Omental fat pad (tissue), 4 donors: Measurements from ENCODE around the gene SLC9A3. TPM values are rescaled to one million over a fixed set of nuclear protein-coding genes. Genes with fewer than 3 reads are reported as not detected.

Experiments
- ATAC-seq: fragments of 150-250 bp; one replicate; pipeline ENCODE4 v1.9.1; 2016; ENCODE audit warnings: mild to moderate bottlenecking, moderate library complexity; ENCODE audit not compliant: low FRiP score
- DNase-seq: peaks from one replicate; pipeline ENCODE4 v3.0.0-alpha.2; 2019; ENCODE audit warnings: low spot score
- total RNA-seq, 4 donors: library from RNA; depleted of rRNA; stranded (reverse); fragments of >200 nt; gene quantifications; one replicate each; pipeline ENCODE4 v1.1.0, GENCODE V29; 2016
- TF ChIP-seq, protein P1 (sequence below), 3 donors: fragments of 450-650 bp; IDR thresholded peaks; one replicate each; pipeline ENCODE4 v1.5.1; 2016 to 2017; ENCODE audit warnings: antibody characterized with exemption in 3 of 3, mild to moderate bottlenecking in 3 of 3, moderate library complexity in 2 of 3

Gene SLC9A3
- total RNA-seq, 4 donors from 2014 or later, result 1.0 to 4.3 (median 1.7) TPM

DNA sequence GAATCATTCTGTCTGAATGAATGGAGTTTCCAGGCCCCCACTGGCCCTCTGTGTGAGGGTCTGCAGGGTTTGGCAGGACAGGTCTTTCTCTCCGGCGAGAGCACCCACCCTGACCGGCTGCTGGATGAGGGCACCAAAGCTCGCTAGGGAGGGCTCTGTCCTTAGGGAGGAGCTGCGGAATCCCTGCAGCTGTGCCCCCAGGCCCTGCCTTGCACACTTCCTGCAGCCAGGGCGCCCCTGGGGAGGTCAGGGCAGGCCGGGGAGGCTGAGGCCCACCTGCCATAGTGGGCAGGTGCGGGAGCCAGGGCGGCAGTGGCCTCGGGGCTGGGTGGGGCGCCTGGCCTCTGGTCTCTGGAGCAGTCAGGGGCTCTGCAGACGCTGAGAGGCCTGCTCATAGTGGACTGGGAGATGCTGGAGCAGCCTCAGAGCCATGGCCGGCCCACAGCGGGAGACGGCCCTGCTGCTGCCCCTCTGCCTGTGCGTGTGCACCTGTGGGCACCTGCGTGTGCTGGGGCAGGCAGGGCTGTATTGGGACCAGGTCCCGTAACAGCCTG, 45.2 kb downstream of the SLC9A3 start:
- TF ChIP-seq, protein P1, sequence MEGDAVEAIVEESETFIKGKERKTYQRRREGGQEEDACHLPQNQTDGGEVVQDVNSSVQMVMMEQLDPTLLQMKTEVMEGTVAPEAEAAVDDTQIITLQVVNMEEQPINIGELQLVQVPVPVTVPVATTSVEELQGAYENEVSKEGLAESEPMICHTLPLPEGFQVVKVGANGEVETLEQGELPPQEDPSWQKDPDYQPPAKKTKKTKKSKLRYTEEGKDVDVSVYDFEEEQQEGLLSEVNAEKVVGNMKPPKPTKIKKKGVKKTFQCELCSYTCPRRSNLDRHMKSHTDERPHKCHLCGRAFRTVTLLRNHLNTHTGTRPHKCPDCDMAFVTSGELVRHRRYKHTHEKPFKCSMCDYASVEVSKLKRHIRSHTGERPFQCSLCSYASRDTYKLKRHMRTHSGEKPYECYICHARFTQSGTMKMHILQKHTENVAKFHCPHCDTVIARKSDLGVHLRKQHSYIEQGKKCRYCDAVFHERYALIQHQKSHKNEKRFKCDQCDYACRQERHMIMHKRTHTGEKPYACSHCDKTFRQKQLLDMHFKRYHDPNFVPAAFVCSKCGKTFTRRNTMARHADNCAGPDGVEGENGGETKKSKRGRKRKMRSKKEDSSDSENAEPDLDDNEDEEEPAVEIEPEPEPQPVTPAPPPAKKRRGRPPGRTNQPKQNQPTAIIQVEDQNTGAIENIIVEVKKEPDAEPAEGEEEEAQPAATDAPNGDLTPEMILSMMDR (IDR thresholded peaks at IDR 0.05), result no peak
- DNase-seq (no peak), ATAC-seq (no peak)

DNA sequence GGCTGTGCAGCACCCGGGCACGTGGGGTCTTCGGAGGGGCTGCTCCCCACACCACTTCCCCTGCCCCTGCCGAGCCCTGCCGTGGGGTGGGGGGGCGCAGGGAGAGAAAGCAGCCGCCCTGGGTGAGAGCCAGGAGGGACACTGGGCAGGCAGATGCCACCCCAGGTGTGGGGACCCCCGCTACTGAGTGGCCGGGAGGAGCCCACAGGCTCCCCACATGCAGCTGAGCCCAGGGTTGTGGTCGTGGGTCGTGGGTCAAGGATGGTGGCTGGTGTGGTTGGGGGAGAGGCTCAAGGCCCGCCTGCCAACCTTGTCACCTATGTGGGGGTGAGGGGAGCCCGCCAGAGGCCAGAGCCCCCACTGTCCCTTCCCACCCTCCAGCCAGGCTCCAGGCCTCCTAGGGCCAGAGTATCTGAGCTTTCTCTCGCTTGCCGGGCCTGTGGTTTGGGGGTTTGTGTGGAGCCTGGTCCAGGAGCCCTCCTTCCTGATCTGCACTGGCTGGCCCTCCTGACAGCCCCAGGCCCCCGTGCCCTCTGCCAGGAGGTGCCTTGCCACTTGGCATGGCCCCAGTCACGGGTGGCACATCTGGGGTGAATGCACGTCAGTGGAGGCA, 45.8 kb downstream of the SLC9A3 start:
- DNase-seq (no peak), ATAC-seq (no peak)
- TF ChIP-seq, protein P1 (IDR thresholded peaks at IDR 0.05), result no peak

DNA sequence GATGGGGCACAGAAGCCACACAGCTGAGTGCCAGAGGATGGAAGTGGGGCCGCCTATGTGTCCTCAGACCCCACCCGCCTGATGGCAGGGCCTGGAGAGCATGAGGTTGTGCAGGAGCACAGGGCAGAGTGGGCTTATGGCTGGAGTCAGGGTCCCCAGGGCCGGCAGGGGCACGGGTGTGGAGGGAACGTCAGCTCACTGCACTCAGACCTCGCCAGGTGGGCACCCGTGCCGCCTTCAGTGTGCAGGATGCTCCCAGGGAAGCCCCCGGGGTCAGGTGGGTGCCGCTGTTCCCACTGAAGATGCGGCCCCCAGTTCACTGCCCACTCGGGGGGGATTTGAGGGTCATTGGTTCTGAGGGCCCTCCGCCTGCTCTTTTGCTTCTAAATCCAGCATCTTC, 46.4 kb downstream of the SLC9A3 start:
- no peak for ATAC-seq

DNA sequence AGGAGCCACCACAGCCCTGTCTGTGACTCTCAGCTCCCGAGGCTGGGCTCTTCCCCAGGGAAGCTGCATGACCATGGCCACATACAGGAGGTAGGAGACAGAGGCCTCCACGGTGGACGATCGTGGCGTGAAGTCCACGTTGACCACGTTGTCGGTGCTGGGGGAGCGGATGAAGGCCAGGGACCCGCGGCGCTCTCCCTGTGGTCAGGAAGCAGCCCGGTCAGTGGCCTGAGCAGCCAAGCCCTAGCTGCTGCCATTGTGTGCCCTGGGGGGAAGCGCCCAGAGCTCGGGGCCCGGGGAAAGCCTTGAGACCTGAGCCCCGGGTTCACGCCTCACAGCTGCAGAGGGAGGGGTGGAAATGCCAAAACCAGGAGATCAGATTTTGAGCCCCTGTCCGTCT, 47.0 kb downstream of the SLC9A3 start:
- ATAC-seq (no peak), DNase-seq (no peak)
- TF ChIP-seq, protein P1 (IDR thresholded peaks at IDR 0.05), result no peak

More for the DNA sequence above, 46.4 kb downstream of the SLC9A3 start:
- no peak for DNase-seq
- TF ChIP-seq, protein P1 (IDR thresholded peaks at IDR 0.05), result no peak

DNA sequence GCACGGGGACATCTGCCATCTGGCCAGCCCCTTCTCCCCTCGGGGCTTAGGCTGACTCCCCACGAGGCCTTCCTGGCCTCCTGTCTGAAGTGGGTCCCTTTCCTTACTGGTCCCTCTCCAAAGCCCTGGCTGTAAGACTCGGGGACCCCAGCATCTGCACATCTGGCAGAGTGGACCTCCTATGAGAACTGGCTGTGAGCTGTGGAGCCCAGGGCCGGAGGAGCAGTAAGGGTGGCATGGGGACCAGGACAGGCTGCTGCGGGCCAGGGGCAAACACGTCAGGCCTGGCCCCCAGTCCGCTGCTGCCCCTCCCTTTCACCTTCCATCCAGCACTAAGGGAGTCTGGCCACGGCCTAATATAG, 47.5 kb downstream of the SLC9A3 start:
- TF ChIP-seq, protein P1 (IDR thresholded peaks at IDR 0.05), result no peak
- DNase-seq (no peak), ATAC-seq (no peak)

DNA sequence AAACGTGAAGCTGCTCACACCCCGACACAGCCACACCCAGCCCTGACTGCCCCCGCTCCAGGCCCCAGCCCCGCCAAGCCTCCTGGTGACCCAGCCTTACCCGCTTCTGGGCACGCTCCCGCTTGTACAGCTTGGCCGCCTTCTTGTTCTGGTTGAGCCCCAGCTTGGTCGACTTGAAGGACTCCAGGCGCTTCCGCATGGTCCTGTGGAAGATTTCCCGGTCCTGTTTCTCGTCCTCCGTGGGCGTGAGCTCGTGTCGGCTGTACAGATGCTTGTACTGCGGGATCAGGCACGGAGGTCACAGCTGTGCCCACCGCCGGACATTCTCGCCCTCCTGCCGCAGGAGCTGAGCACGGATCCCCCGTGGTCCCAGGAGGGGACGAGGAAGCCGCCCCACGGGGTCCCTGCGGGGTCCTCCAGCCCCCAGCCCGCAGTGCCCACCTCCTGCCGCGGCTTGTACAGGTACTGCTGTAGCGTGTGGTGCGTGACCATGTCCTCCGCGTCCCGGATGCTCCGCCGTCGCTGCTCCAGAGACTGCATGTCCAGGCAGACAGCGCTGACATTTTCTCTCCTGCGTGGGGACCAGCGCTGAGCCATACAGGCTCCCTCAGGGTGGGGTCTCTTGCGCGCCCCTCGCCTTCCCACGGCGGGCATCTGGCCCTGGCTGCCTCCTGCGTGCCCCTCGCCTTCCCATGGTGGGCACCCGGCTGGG, 48.0 kb downstream of the SLC9A3 start:
- TF ChIP-seq, protein P1 (IDR thresholded peaks at IDR 0.05), result no peak
- ATAC-seq, result no peak
- no peak for DNase-seq

DNA sequence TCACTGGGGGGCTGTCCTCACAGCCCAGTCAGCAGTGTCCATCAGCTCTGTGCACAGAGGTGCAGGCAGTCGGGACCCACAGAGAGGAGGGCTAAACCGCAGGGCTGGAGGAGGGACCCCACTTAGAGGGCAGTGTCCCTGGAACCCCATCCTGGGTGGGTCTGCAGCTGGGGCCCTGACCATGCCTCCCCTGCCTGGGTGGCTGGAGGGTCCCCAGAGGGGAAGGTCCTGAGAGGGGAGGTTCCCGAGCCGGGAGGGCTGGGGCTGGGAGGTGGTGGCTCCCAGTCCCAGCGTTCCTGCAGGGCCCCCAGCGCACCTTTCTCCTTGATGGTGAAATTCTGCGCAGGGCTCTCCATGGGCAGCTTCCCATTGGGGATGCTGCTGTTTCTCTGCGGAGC, 48.5 kb downstream of the SLC9A3 start:
- TF ChIP-seq, protein P1 (IDR thresholded peaks at IDR 0.05), result no peak
- DNase-seq, result no peak
- no peak for ATAC-seq
